GM12878 (cell line): Measurements from ENCODE around the gene HMGB4. TPM values are rescaled to one million over a fixed set of nuclear protein-coding genes. Genes with fewer than 3 reads are reported as not detected.

Experiments used
- ATAC-seq: fragments of 200-7000 bp; cut with Tn5 transposase; 3 replicates; pipeline ENCODE4 v1.9.1; 2020; ENCODE audit warnings: mild to moderate bottlenecking, moderate library complexity
- BruUV-seq: library from RNA; stranded (reverse); fragments of 400-500 nt; replicated peaks from 2 replicates; lab custom pipeline; 2021; lab: Mats Ljungman, UMichigan
- CTCF ChIA-PET: fragments of 300-600 bp; sonication (Branson Sonifier 250); formaldehyde crosslinking; extraction: SDS; loops from one replicate; lab custom pipeline; 2021; ENCODE audit warnings: inconsistent platforms; lab: Yijun Ruan, JAX
- POLR2A ChIA-PET: fragments of 350-600 bp; formaldehyde crosslinking; extraction: SDS; loops from one replicate; lab custom pipeline; 2021; ENCODE audit warnings: inconsistent platforms; lab: Charles Lee
- RAD21 ChIA-PET: fragments of 300-600 bp; sonication (Branson Sonifier 250); formaldehyde crosslinking; loops from one replicate; lab custom pipeline; 2023; ENCODE audit warnings: antibody characterized with exemption; ENCODE audit not compliant: unreplicated experiment; lab: Charles Lee
- SMC1A ChIA-PET: fragments of 300-600 bp; sonication (Branson Sonifier 250); formaldehyde crosslinking; loops from one replicate; lab custom pipeline; 2023; ENCODE audit not compliant: unreplicated experiment, uncharacterized antibody; lab: Charles Lee
- DNase-seq: peaks from one replicate; pipeline ENCODE4 v3.0.0-alpha.2; 2011; ENCODE audit warnings: low read depth, low spot score
- FAIRE-seq: peaks from 3 replicates; lab custom pipeline; 2011; peaks lifted over from hg19 to GRCh38; lab: Jason Lieb, UNC
- H2AFZ ChIP-seq: 2 replicates; pipeline ENCODE4 v1.6.0; 2011; ENCODE audit warnings: low read depth, low read length, control low read depth; ENCODE audit not compliant: control insufficient read depth
- H3K27ac ChIP-seq: 2 replicates; pipeline ENCODE4 v1.5.1; 2011; ENCODE audit warnings: control low read depth; ENCODE audit not compliant: control insufficient read depth, insufficient read depth
- H3K27me3 ChIP-seq, 2 experiments: replicated peaks in 1 of 2; 2 replicates each; pipeline versions ENCODE4 v1.6.0 to v1.6.1; 2011; ENCODE audit warnings: low read length in 1 of 2; ENCODE audit not compliant: control insufficient read depth in 2 of 2, insufficient read depth in 2 of 2
- H3K36me3 ChIP-seq, 2 experiments: 2 replicates each; pipeline ENCODE4 v1.5.1; 2011; ENCODE audit warnings: low read length in 1 of 2; ENCODE audit not compliant: control insufficient read depth in 2 of 2, insufficient read depth in 2 of 2
- H3K4me1 ChIP-seq: 2 replicates; pipeline ENCODE4 v1.6.1; 2011; ENCODE audit warnings: mild to moderate bottlenecking, low read length, moderate library complexity, mixed read lengths; ENCODE audit not compliant: control insufficient read depth, insufficient read depth
- H3K4me2 ChIP-seq: 2 replicates; pipeline ENCODE4 v1.6.0; 2011; ENCODE audit warnings: control low read depth; ENCODE audit not compliant: control insufficient read depth, insufficient read depth
- H3K4me3 ChIP-seq: fragments of 200-600 bp; sonication (generic); 2 replicates; pipeline ENCODE4 v1.5.1; 2016
- H3K79me2 ChIP-seq: 2 replicates; pipeline ENCODE4 v1.6.0; 2011; ENCODE audit warnings: low read length; ENCODE audit not compliant: control insufficient read depth, insufficient read depth
- H3K9ac ChIP-seq: 2 replicates; pipeline ENCODE4 v1.8.0; 2011; ENCODE audit warnings: low read length, control low read depth, mixed read lengths; ENCODE audit not compliant: control insufficient read depth, insufficient read depth
- H3K9me3 ChIP-seq: replicated peaks from 3 replicates; pipeline ENCODE4 v1.5.1; 2011; ENCODE audit warnings: mild to moderate bottlenecking, low read length; ENCODE audit not compliant: control insufficient read depth, insufficient read depth
- H4K20me1 ChIP-seq: 2 replicates; pipeline ENCODE4 v1.6.0; 2011; ENCODE audit not compliant: control insufficient read depth, insufficient read depth
- CBFB ChIP-seq: IDR thresholded peaks from 2 replicates; pipeline ENCODE4 v1.6.1; 2016; ENCODE audit warnings: antibody characterized with exemption, low read depth
- FOXK2 ChIP-seq: fragments of 450-650 bp; IDR thresholded peaks from 2 replicates; pipeline ENCODE4 v1.6.1; 2017; ENCODE audit warnings: mild to moderate bottlenecking, moderate library complexity
- GATAD2B ChIP-seq: fragments of 450-650 bp; conservative IDR thresholded peaks from 2 replicates; pipeline ENCODE4 v1.6.1; 2017; ENCODE audit warnings: low read depth, mild to moderate bottlenecking, moderate library complexity
- IKZF1 ChIP-seq: fragments of 450-650 bp; conservative IDR thresholded peaks from 2 replicates; pipeline ENCODE4 v1.6.1; 2017; ENCODE audit warnings: antibody characterized with exemption, mild to moderate bottlenecking
- MEF2B ChIP-seq: fragments of 450-650 bp; IDR thresholded peaks from 2 replicates; pipeline ENCODE4 v1.6.1; 2018; ENCODE audit warnings: mild to moderate bottlenecking, moderate library complexity; ENCODE audit not compliant: partially characterized antibody, poor library complexity, severe bottlenecking
- MTA3 ChIP-seq: IDR thresholded peaks from 2 replicates; pipeline ENCODE4 v1.6.1; 2012; ENCODE audit warnings: low read length, inconsistent platforms, borderline replicate concordance
- NRF1 ChIP-seq: conservative IDR thresholded peaks from 2 replicates; pipeline ENCODE4 v1.6.1; 2011; ENCODE audit warnings: mild to moderate bottlenecking, low read depth, low read length, improper control_type of control experiment
- RAD51 ChIP-seq: fragments of 450-650 bp; IDR thresholded peaks from 2 replicates; pipeline ENCODE4 v1.6.1; 2016; ENCODE audit warnings: moderate library complexity, mild to moderate bottlenecking, inconsistent platforms
- ZBTB11 ChIP-seq: fragments of 450-650 bp; formaldehyde crosslinking; IDR thresholded peaks from 2 replicates; pipeline ENCODE4 v1.5.0; 2022; ENCODE audit warnings: mild to moderate bottlenecking, missing genetic modification characterization
- ZNF592 ChIP-seq: fragments of 450-650 bp; IDR thresholded peaks from 2 replicates; pipeline ENCODE4 v1.6.1; 2017; ENCODE audit warnings: mild to moderate bottlenecking, moderate library complexity
- WGBS: methylation state at CpG from one replicate; pipeline ENCODE4 v1.1.6; 2016; ENCODE audit warnings: low lambda C conversion rate; ENCODE audit not compliant: insufficient replicate concordance, insufficient coverage; ENCODE audit errors: missing lambda C conversion rate; 5-methylcytosine and 5-hydroxymethylcytosine counted together
- in situ Hi-C: fragments of 300-500 bp; cut with MboI; formaldehyde crosslinking; loops from 9 replicates; pipeline ENCODE4 v1.14.3; 2018; ENCODE audit warnings: mixed read lengths
- intact Hi-C: fragments of 100-400 bp; cut with micrococcal nuclease; formaldehyde crosslinking; loops from one replicate; pipeline ENCODE4 v1.14.2; 2022; ENCODE audit not compliant: unreplicated experiment
- polyA plus RNA-seq, 11 experiments: library from polyadenylated mRNA; depleted of rRNA in 4 of 11; unstranded in 6 of 11; stranded (reverse) in 5 of 11; fragments of >200 nt; fragmentation: Nextera tagmentation in 4 of 11; fragmentation: Illumina TruSeq in 1 of 11; extraction: Ambion mirVana in 4 of 11; extraction: Trizol in 1 of 11; gene quantifications; 1 replicate in 1 of 11; 2 replicates in 10 of 11; pipeline versions ENCODE4 v1.2.1 to v1.2.3, GENCODE V29; 2011 to 2016; ENCODE audit warnings: inconsistent platforms in 2 of 11, missing spikeins in 2 of 11, low read depth in 1 of 11
- total RNA-seq, 4 experiments: library from RNA; depleted of rRNA in 3 of 4; stranded (reverse); fragments of >200 nt in 3 of 4; fragmentation: Illumina TruSeq in 1 of 4; extraction: Trizol in 1 of 4; gene quantifications; 2 replicates each; pipeline versions ENCODE4 v1.2.1 to v1.2.3, GENCODE V29; 2013 to 2021
- TF ChIP-seq, protein P1 (sequence below): fragments of 450-650 bp; IDR thresholded peaks from 2 replicates; pipeline ENCODE4 v1.6.1; 2018; ENCODE audit warnings: mild to moderate bottlenecking, low read depth, moderate library complexity; ENCODE audit not compliant: partially characterized antibody

Gene HMGB4
- total and polyA plus RNA-seq, 10 of the 15 experiments (the other 5 are each of a cell fraction or from before 2014, with no cell fraction given), result not detected

- no peaks in the 10 kb centered on the region for H3K36me3 ChIP-seq
- CTCF ChIA-PET, result no interaction called here
- TF ChIP-seq FOXK2, result no peak
- TF ChIP-seq GATAD2B, result no peak
- TF ChIP-seq, protein P1, sequence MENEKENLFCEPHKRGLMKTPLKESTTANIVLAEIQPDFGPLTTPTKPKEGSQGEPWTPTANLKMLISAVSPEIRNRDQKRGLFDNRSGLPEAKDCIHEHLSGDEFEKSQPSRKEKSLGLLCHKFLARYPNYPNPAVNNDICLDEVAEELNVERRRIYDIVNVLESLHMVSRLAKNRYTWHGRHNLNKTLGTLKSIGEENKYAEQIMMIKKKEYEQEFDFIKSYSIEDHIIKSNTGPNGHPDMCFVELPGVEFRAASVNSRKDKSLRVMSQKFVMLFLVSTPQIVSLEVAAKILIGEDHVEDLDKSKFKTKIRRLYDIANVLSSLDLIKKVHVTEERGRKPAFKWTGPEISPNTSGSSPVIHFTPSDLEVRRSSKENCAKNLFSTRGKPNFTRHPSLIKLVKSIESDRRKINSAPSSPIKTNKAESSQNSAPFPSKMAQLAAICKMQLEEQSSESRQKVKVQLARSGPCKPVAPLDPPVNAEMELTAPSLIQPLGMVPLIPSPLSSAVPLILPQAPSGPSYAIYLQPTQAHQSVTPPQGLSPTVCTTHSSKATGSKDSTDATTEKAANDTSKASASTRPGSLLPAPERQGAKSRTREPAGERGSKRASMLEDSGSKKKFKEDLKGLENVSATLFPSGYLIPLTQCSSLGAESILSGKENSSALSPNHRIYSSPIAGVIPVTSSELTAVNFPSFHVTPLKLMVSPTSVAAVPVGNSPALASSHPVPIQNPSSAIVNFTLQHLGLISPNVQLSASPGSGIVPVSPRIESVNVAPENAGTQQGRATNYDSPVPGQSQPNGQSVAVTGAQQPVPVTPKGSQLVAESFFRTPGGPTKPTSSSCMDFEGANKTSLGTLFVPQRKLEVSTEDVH, result no peak
- TF ChIP-seq NRF1, result no peak
- TF ChIP-seq IKZF1, result no peak
- TF ChIP-seq CBFB, result no peak
- no peak for TF ChIP-seq ZBTB11 (CRISPR knock-in tag)
- TF ChIP-seq RAD51, result no peak
- TF ChIP-seq MEF2B, result no peak
- TF ChIP-seq MTA3, result no peak
- TF ChIP-seq ZNF592, result no peak
- TF ChIP-seq, all 136 proteins: peak for 0
- H3K4me1 ChIP-seq, result no peaks in the 10 kb centered on the region
- ATAC-seq (no peak), DNase-seq (no peak), FAIRE-seq (no peak)
- H3K9me3 ChIP-seq, result no peaks in the 10 kb centered on the region
- ChIA-PET POLR2A (no interaction called here), RAD21 (no interaction called here), SMC1A (no interaction called here)
- H2AFZ ChIP-seq, result no peak overlapping the region
- no peak overlapping the region for H3K4me3 ChIP-seq
- no peaks in the 10 kb centered on the region for H3K27me3 ChIP-seq
- H4K20me1 ChIP-seq, result no peaks in the 10 kb centered on the region
- no peak overlapping the region for H3K27ac ChIP-seq
- 63% methylated on average over 5 of the region's 5 CpGs for WGBS
- no peak overlapping the region for H3K9ac ChIP-seq
- in situ Hi-C loops, result no loop called here
- no peak overlapping the region for H3K4me2 ChIP-seq
- BruUV-seq, result no TSS peak
- H3K79me2 ChIP-seq, result no peaks in the 10 kb centered on the region
- intact Hi-C loops, result no loop called here
These were observed 33.3 kb downstream of the HMGB4 start for GRCh38 chr1:33897092-33897725.
